Activated T-helper 1 cell treated with anti-CD3 and anti-CD28 coated beads, Interleukin-2, amount 50 U/mL, for 16 hours (primary cell): Measurements from ENCODE around the gene TMEM213.

Experiments
- DNase-seq, 2 donors: peaks; one replicate each; pipeline ENCODE4 v3.0.0-alpha.2; 2020; ENCODE audit warnings: low read depth in 1 of 2, low spot score in 1 of 2

Gene TMEM213

GRCh38 chr7:138837627-138838026 lies 39.8 kb downstream of the TMEM213 start:
- DNase-seq, result no peak

DNA sequence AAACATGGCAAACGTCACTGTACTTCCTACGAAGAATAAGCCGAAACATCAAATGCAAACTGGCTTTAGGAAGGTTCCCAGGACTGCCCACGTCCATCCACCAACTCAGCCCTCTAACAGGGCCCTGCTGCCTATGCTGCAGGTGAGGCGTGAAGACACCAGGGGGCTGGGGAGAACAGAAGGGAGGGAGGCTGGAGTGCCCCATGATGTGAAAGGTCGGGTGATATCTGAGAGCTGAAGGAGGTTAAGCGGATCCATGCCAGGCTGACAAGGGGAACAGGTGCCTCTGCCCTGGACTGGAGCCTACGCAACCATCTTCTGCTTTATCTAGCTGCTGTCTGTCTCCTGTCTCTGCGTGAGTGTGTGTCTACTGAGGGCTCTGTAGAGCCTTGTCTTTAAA lies 40.4 kb downstream of the TMEM213 start:
- DNase-seq, result no peak

GRCh38 chr7:138842111-138842510 lies 44.3 kb downstream of the TMEM213 start:
- DNase-seq, result no peak

- DNase-seq, result no peak
Observed at GRCh38 chr7:138843632-138844580, 46.1 kb downstream of the TMEM213 start.

- no peak for DNase-seq
Observed at GRCh38 chr7:138845711-138846110, 47.9 kb downstream of the TMEM213 start.

GRCh38 chr7:138848056-138848980 lies 50.5 kb downstream of the TMEM213 start:
- DNase-seq, result no peak

DNA sequence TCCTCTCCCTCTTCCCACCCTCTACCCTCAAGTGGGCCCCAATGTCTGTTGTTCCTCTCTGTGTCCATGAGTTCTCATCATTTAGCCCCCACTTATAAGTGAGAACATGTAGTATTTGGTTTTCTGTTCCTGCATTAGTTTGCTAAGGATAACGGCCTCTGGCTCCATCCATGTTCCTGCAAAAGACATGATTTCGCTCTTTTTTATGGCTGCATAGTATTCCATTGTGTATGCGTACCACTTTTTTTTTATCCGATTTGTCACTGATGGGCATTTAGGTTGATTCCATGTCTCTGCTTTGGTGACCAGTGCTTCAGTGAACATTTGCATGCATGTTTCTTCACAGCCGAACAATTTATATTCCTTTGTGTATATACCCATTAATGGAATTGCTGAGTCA lies 51.9 kb downstream of the TMEM213 start:
- no peak for DNase-seq

- DNase-seq, result no peak
Observed at GRCh38 chr7:138852469-138852868, 54.7 kb downstream of the TMEM213 start.

DNA sequence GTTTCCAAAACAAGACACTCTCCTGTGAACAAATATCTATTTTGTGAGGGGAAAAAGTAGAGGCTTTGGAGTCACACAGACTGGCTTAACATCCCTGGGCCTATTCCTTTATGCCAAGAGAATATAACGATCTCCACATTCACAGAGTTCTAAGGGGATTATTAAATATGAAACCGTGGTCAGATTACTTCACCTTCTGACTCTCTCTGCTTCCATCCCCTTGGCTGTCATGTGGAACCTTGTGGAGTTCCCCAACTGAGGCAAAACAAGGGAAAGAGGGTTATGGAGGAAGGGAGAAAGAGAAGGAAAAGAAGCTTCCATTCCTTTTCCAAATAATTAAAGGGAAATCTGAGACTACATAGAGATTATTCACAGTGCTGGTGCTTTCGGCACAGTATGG lies 55.7 kb downstream of the TMEM213 start:
- no peak for DNase-seq

DNA sequence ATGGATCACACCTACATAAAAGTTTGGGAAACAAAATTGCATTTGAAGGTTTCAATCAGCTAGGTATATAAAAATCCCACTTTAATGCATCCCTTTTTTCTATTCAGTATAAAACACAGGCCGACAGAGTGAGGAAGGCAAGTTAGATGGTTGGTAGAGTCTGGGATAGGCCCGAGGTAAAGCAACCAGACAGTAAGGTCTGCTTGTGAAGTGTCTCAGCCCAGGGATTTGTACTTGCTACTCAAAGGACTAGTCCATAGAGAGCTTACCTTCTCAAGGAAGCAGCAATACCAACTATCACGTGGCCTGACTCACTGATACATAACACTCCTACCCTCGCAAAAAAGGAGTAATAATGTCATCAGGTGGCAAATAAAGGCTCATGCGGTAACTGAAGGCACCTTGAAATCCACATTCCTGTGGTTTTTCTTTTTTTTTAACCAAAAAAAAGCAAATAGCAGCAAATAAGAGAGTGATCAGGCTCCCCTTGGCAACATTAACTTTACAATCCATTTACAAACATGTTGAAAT lies 56.4 kb downstream of the TMEM213 start:
- no peak for DNase-seq

- no peak for DNase-seq
Observed at GRCh38 chr7:138857728-138858127, 59.9 kb downstream of the TMEM213 start.

DNA sequence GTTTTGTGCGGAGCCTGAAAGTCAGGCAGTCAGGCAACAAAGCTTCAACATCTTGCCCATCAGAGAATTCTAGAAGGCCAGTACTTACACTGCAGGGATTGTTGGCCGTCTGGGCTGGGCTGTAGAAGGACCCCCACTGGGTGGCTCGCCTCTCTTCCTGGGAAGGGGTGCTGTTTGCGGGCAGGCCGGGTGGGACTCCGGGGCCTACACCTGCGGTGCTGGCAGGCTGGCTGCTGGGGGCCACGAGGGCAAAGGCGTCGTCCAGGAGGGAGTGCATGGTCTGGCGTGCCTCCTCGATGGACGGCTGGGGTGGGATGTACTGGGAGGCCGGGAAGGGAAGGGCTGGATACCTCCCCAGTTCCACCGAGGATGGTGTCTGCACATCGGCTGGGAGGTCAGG lies 63.3 kb downstream of the TMEM213 start:
- no peak for DNase-seq

DNA sequence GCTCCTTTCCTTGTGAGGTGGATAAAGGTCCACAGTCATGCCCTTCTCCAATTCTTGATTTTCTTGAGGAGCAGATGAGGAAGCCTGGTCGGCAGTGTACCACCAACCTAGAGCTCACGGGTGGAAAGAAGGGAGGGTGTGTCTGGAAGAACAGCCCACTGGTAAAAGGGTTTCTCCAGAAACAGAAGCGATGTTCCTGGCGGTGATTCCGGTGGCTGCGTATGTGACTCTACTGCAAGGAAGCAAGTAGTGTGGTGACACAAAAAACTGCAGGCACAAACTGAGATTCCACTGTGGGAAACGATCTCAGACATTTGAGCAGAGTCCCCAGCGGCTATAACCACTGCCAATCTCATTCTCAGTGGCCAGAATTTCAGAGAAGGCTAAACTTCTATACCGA lies 66.1 kb downstream of the TMEM213 start:
- no peak for DNase-seq

DNA sequence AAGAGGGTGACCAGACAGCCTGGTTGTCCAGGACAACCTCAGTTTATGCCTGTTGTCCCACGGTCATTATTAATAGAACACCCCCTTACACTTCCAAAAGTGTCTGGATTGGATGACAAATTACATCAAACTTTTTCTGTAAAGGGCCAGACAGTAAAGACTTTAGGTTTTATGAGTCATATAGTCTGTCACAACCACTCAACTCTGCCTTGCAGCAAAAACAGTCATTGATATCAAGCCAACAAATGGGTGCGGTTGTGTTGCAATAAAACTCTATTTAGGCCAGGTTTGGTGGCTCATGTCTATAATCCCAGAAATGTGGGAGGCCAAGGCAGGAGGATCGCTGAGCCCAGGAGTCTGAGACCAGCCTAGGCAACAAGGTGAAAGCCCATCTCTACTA lies 66.9 kb downstream of the TMEM213 start:
- DNase-seq, result no peak

DNA sequence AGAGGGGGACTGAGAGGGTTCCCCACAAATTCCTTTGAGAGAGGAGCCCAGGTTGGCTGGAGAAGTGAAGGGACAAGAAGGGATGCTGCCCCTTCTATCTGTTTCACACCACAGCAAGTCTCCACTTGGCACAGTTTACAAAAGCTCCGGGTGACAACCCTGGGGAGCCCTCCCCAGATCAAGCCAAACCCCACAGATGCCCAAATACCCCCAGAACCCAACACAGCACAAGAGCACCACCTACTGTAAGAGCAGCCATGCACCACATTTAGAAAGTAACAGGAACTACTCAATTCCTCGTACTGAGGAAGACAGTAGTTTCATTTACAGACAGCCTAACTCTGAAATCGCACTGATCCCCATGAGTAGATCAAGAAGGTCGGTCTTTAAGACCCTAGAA lies 68.0 kb downstream of the TMEM213 start:
- no peak for DNase-seq

DNA sequence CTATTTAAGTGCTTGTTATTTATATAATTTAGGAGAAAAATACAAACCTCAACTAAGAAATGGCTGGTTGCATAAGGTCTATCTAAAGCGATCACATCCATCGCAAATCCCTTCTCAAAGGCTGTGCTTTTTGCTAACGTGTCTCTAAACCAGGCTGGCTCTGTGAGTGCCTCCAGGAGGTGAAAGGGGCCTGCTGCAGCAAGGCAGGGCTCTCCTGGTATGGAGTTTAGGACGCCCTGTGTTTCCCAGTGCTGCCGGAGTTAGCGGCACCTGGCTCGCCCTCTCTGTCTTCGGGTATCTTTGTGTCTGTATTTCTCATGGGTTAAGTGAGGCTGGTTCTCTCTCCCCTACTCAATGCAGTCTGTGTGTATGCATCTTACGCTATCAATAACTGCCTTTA lies 68.6 kb downstream of the TMEM213 start:
- no peak for DNase-seq

GRCh38 chr7:138867744-138868143 lies 70.0 kb downstream of the TMEM213 start:
- DNase-seq, result no peak

- no peak for DNase-seq
Observed at GRCh38 chr7:138868711-138869110, 70.9 kb downstream of the TMEM213 start.

DNA sequence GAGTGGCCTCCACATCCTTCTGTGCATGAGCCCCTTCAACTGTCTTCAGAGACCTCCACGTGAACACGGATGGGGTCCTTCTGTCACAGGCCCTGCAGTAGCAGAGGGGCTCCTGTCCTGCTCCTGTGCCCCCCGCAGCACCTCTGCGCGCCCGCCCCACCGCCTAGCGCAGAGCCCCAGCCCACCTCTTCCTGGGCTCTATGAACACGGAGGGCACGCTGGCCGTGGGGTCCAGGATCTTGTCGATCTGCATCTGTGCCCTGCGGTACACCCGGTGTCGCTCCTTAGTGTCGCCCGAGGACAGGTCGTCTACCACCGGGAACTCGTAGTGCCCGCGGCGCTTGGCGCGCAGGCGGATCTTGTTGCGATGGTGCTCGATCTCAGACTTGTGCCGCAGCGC lies 71.6 kb downstream of the TMEM213 start:
- no peak for DNase-seq

DNA sequence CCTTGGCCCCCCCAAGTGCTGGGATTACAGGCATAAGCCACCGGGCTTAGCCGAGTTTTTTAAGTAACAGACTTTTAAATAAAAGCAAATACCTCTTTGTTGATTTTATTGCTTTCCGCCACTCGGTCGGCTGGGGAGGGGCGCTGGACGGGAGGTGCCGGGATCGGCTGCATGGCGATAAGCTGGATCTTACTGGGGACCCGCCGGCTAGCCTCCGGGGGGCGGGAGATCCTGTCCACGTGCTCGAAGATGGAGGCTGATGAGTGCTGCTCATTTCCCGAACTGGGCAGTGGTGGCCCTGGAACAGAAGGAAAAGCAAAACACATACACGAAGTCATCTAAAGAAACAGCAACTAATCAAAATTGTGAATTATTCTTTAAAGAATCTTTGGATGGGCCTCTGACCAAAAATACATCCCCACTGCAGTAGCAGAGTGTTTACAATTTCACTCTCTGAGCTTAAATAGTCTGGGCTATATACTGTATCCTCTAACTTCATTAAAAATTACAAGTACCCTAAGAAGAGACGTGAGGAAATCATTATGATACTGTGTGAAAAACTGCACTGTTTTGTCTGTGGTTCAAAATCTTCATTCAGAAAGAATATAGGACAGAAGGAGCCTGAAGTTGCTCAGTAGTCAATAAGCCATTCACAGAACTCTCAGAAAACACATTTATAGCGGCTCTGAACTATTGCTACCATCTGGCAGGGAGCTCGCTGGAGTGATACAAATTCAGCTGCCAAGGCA lies 73.4 kb downstream of the TMEM213 start:
- no peak for DNase-seq

GRCh38 chr7:138871814-138872090 lies 74.0 kb downstream of the TMEM213 start:
- no peak for DNase-seq
